Erythroblast (primary cell): ENCODE measurements around the gene FOXO6.

Source experiments
- GATA1 ChIP-seq: IDR thresholded peaks from 2 replicates; pipeline ENCODE4 v1.6.1; 2011; ENCODE audit warnings: low read depth, mild to moderate bottlenecking, control low read depth, low read length, moderate library complexity
- POLR2A ChIP-seq: IDR thresholded peaks from 2 replicates; pipeline ENCODE4 v1.6.1; 2011; ENCODE audit warnings: mild to moderate bottlenecking, low read length

DNA sequence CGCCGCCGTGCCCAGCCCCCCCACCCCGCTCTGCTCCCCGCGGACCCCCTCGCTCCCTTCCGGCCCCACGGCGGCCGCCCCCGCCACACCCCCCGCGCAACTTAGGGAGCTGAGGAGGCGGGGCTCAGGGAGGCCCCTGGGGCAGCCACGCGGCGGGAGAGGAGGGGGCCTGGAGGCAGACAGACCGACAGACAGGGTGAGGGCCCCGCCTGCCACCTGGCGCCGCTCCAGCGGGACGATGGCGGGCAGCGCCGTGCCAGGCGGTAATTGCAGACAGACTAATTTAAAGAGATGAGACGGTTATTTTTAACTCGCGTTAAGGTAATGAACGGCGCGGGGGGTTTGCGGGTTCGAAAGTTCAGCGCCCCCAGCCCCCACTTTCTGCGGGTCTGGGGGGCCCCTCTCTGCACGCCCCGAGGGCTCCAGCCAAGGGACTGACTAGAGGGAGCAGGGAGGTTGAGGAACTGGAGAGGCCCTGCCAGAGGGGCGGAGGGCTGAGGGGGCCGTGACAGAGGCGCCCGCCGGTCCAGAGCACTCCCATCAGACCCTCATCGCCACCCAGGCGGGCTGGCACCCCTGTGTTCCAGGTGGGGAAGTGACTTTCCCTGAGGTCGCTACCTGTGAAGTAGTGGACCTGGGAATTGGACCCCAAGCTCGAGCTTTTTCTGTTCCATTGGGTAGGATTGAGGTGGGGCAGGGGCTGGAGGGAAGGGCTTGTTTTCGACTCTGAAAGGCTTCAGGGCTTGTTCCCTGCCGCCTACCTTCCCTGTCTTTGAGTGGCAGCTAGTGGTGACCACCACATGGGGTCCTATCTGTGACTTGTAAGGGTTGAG lies 5.4 kb downstream of the FOXO6 start:
- TF ChIP-seq POLR2A (no peak), GATA1 (no peak)
